HCT116 (cell line): ENCODE results near the gene STC2. TPM values are rescaled to one million over a fixed set of nuclear protein-coding genes. Genes with fewer than 3 reads are reported as not detected.

Experiments used
- ATAC-seq: fragments of 200-7000 bp; cut with Tn5 transposase; 2 replicates; pipeline ENCODE4 v1.9.1; 2020; ENCODE audit warnings: mild to moderate bottlenecking, moderate library complexity
- BruUV-seq: library from RNA; stranded (reverse); fragments of 400-500 nt; replicated peaks from 2 replicates; lab custom pipeline; 2021; lab: Mats Ljungman, UMichigan
- CTCF ChIA-PET: fragments of 300-600 bp; sonication (Branson Sonifier 250); formaldehyde crosslinking; loops from one replicate; lab custom pipeline; 2021; ENCODE audit warnings: antibody characterized with exemption; lab: Charles Lee
- POLR2A ChIA-PET: fragments of 300-600, 350-600 bp; sonication (Branson Sonifier 250); formaldehyde crosslinking; loops from one replicate; lab custom pipeline; 2021; ENCODE audit warnings: antibody characterized with exemption; lab: Charles Lee
- RAD21 ChIA-PET, 2 experiments: fragments of 300-600 bp; sonication (Branson Sonifier 250); formaldehyde crosslinking; loops; one replicate each; lab custom pipeline; 2023; ENCODE audit warnings: low total read pairs in 2 of 2; ENCODE audit not compliant: uncharacterized antibody in 2 of 2, unreplicated experiment in 2 of 2, low non-redundant PET in 1 of 2; lab: Charles Lee
- DNase-seq: peaks from one replicate; pipeline ENCODE4 v3.0.0-alpha.2; 2010; ENCODE audit warnings: low read depth, low spot score
- H2AFZ ChIP-seq: fragments of 200-600 bp; shearing (Covaris generic), sonication (generic); 2 replicates; pipeline ENCODE4 v1.6.1; 2017; ENCODE audit warnings: low read depth, mixed run types, mixed read lengths, antibody characterized with exemption, low read length; ENCODE audit not compliant: poor library complexity, severe bottlenecking
- H3K27ac ChIP-seq: 2 replicates; pipeline ENCODE4 v1.5.1; 2012; ENCODE audit warnings: low read depth, low read length
- H3K27me3 ChIP-seq: fragments of 200-600 bp; sonication (generic); 2 replicates; pipeline ENCODE4 v1.6.1; 2016; ENCODE audit warnings: mixed run types, low read length, mixed read lengths; ENCODE audit not compliant: insufficient read depth
- H3K36me3 ChIP-seq, 2 experiments: fragments of 200-500 bp in 1 of 2; fragments of 200-600 bp in 1 of 2; sonication (Bioruptor generic) in 1 of 2; sonication (generic) in 1 of 2; 2 replicates each; pipeline versions ENCODE4 v1.5.1 to v1.6.1; 2014 to 2016; ENCODE audit warnings: low read length in 2 of 2, inconsistent platforms in 1 of 2, mixed read lengths in 1 of 2, mixed run types in 1 of 2; ENCODE audit not compliant: insufficient read depth in 2 of 2, control insufficient read depth in 1 of 2
- H3K4me1 ChIP-seq, 2 experiments: fragments of 200-600 bp in 1 of 2; sonication (generic) in 1 of 2; 2 replicates each; pipeline versions ENCODE4 v1.5.1 to v1.6.1; 2012 to 2017; ENCODE audit warnings: low read length in 2 of 2, inconsistent platforms in 1 of 2, mild to moderate bottlenecking in 1 of 2, mixed read lengths in 1 of 2, mixed run types in 1 of 2, moderate library complexity in 1 of 2; ENCODE audit not compliant: insufficient read depth in 2 of 2, control insufficient read depth in 1 of 2
- H3K4me2 ChIP-seq: fragments of 200-600 bp; sonication (generic); 2 replicates; pipeline ENCODE4 v1.6.1; 2017; ENCODE audit warnings: mixed run types, low read length, mixed read lengths
- H3K4me3 ChIP-seq, 2 experiments: fragments of 200-600 bp in 1 of 2; sonication (generic) in 1 of 2; replicated peaks in 1 of 2; 2 replicates each; pipeline ENCODE4 v1.5.1; 2011 to 2016; ENCODE audit warnings: low read length in 2 of 2, control low read depth in 1 of 2, low read depth in 1 of 2, mild to moderate bottlenecking in 1 of 2, mixed read lengths in 1 of 2, mixed run types in 1 of 2
- H3K79me2 ChIP-seq: fragments of 200-600 bp; sonication (generic); 2 replicates; pipeline ENCODE4 v1.6.1; 2017; ENCODE audit warnings: mild to moderate bottlenecking, mixed run types, low read length, moderate library complexity, mixed read lengths; ENCODE audit not compliant: insufficient read depth
- H3K9ac ChIP-seq: fragments of 200-600 bp; sonication (generic); 2 replicates; pipeline ENCODE4 v1.6.1; 2016; ENCODE audit warnings: low read length, mixed read lengths
- H3K9me2 ChIP-seq: fragments of 200-600 bp; sonication (generic), shearing (Covaris generic); 2 replicates; pipeline ENCODE4 v1.6.1; 2017; ENCODE audit warnings: mixed run types, mild to moderate bottlenecking, moderate library complexity; ENCODE audit not compliant: insufficient read depth
- H3K9me3 ChIP-seq, 2 experiments: fragments of 200-500 bp in 1 of 2; fragments of 200-600 bp in 1 of 2; sonication (Bioruptor generic) in 1 of 2; sonication (generic) in 1 of 2; 2 replicates each; pipeline ENCODE4 v1.6.1; 2014 to 2017; ENCODE audit warnings: low read length in 2 of 2, mixed read lengths in 2 of 2, inconsistent platforms in 1 of 2, low read depth in 1 of 2, mild to moderate bottlenecking in 1 of 2, mixed run types in 1 of 2, moderate library complexity in 1 of 2; ENCODE audit not compliant: control insufficient read depth in 1 of 2, insufficient read depth in 1 of 2
- H4K20me1 ChIP-seq: fragments of 200-600 bp; sonication (generic), shearing (Covaris generic); 2 replicates; pipeline ENCODE4 v1.6.1; 2017; ENCODE audit warnings: mixed run types, mild to moderate bottlenecking, moderate library complexity; ENCODE audit not compliant: insufficient read depth
- EGR1 ChIP-seq: IDR thresholded peaks from 2 replicates; pipeline ENCODE4 v1.6.1; 2012; ENCODE audit warnings: low read depth
- ELF1 ChIP-seq: IDR thresholded peaks from 2 replicates; pipeline ENCODE4 v1.6.1; 2012; ENCODE audit warnings: low read depth, borderline replicate concordance
- FOSL1 ChIP-seq: IDR thresholded peaks from 2 replicates; pipeline ENCODE4 v1.6.1; 2012; ENCODE audit warnings: low read depth
- JUND ChIP-seq: IDR thresholded peaks from 2 replicates; pipeline ENCODE4 v1.6.1; 2012
- POLR2A ChIP-seq: IDR thresholded peaks from 2 replicates; pipeline ENCODE4 v1.7.0; 2011; ENCODE audit warnings: borderline replicate concordance; ENCODE audit not compliant: insufficient read depth, insufficient read length; ENCODE audit errors: extremely low read depth
- SIN3A ChIP-seq: IDR thresholded peaks from 2 replicates; pipeline ENCODE4 v1.6.1; 2012; ENCODE audit warnings: low read depth
- SP1 ChIP-seq: IDR thresholded peaks from 2 replicates; pipeline ENCODE4 v1.6.1; 2012; ENCODE audit warnings: low read depth
- TCF7L2 ChIP-seq: IDR thresholded peaks from 2 replicates; pipeline ENCODE4 v1.7.0; 2011; ENCODE audit warnings: borderline replicate concordance, inconsistent platforms; ENCODE audit not compliant: insufficient read depth, insufficient read length; ENCODE audit errors: extremely low read depth
- YY1 ChIP-seq: IDR thresholded peaks from 2 replicates; pipeline ENCODE4 v1.6.1; 2011; ENCODE audit warnings: low read length, low read depth, moderate library complexity, mild to moderate bottlenecking; ENCODE audit not compliant: insufficient replicate concordance; ENCODE audit errors: extremely low read depth
- ZFX ChIP-seq: fragments of 450-650 bp; IDR thresholded peaks from 2 replicates; pipeline ENCODE4 v1.6.1; 2017
- ZNF274 ChIP-seq: fragments of 200-500 bp; sonication (Bioruptor generic); IDR thresholded peaks from 2 replicates; pipeline ENCODE4 v1.6.1; 2014; ENCODE audit warnings: mild to moderate bottlenecking, low read depth, low read length, inconsistent platforms
- intact Hi-C: fragments of 100-400 bp; cut with micrococcal nuclease; formaldehyde crosslinking; loops from 2 replicates; pipeline ENCODE4 v1.10.0; 2022
- total RNA-seq: library from RNA; stranded (reverse); gene quantifications from one replicate; pipeline ENCODE4 v1.2.1, GENCODE V29; 2021; ENCODE audit not compliant: unreplicated experiment
- TF ChIP-seq, protein P1 (sequence below): IDR thresholded peaks from 2 replicates; pipeline ENCODE4 v1.6.1; 2011; ENCODE audit warnings: mild to moderate bottlenecking, low read length, moderate library complexity; ENCODE audit not compliant: insufficient replicate concordance; ENCODE audit errors: extremely low read depth
- TF ChIP-seq, protein P2 (sequence below): IDR thresholded peaks from 2 replicates; pipeline ENCODE4 v1.6.1; 2012
- TF ChIP-seq, protein P3 (sequence below), 3 experiments: fragments of 200-600 bp in 1 of 3; sonication (generic) in 1 of 3; IDR thresholded peaks in 2 of 3; conservative IDR thresholded peaks in 1 of 3; 2 replicates each; pipeline ENCODE4 v1.5.1; 2012 to 2017; ENCODE audit warnings: low read depth in 2 of 3, low read length in 2 of 3, antibody characterized with exemption in 1 of 3, borderline replicate concordance in 1 of 3, control low read depth in 1 of 3, mild to moderate bottlenecking in 1 of 3, mixed read lengths in 1 of 3, mixed run types in 1 of 3, moderate library complexity in 1 of 3; ENCODE audit not compliant: insufficient read depth in 1 of 3

Gene STC2
- total RNA-seq, 1 experiment from 2014 or later = 97.3 TPM

DNA sequence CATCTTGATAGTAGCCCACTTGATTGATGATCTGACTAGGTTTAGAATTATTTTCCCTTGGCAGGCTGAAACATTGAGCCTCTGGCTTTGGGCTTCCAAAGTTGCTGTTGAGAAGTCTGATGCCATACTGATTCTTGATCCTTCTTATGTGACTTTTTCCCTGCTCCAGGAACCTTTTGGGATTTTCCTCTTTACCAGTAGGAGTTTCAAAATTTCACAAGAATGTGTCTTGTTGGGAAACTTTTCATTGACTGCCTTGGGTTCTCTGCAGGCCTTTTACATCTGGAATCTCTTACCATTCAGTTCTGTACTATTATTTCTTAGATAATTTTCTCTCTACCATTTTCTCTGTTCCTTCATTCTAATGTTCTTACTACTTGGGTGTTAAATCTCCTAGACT is 20.0 kb downstream of the STC2 start:
- BruUV-seq = no TSS peak
- RAD21 ChIA-PET = no interaction called here

DNA sequence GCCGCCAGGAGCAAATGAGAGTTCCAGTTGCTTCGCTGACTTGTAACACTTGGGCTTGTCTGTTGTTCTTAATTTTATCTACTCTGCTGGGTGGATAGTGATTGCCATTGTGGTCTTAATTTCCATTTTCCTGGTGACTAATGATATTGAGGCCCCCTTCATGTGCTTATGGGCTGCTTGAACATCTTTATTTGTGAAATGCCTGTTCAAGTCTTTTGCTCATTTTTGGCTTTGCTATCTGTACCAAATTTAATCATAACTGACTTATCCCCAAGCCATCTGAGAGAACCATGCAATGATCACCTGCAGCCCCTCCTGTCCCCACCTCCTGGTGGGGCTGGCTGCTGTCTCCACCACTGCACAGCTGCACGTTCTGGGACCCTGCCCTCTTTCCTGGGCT is 20.5 kb downstream of the STC2 start:
- no peaks in the 10 kb centered on the region for H3K27me3 ChIP-seq
- ChIA-PET RAD21 (no interaction called here), CTCF (no interaction called here), POLR2A (no interaction called here)
- no peak overlapping the region for H3K27ac ChIP-seq
- no peak overlapping the region for H3K9ac ChIP-seq
- H4K20me1 ChIP-seq = no peaks in the 10 kb centered on the region
- H2AFZ ChIP-seq = no peak overlapping the region
- intact Hi-C loops = no loop called here
- BruUV-seq = no TSS peak
- no peak overlapping the region for H3K4me3 ChIP-seq
- no peaks in the 10 kb centered on the region for H3K79me2 ChIP-seq
- peaks cover 18 to 29% of the 10 kb centered on the region in 2 experiments for H3K4me1 ChIP-seq
- DNase-seq = no peak
- H3K4me2 ChIP-seq = no peak overlapping the region
- H3K9me3 ChIP-seq = peaks cover 0 to 7% of the 10 kb centered on the region in 2 experiments; a peak in 1 of 4 replicates
- H3K9me2 ChIP-seq = no peaks in the 10 kb centered on the region
- no peaks in the 10 kb centered on the region for H3K36me3 ChIP-seq
- no peak for ATAC-seq
- no peak for TF ChIP-seq JUND
- no peak for TF ChIP-seq ZNF274
- no peak for TF ChIP-seq YY1
- TF ChIP-seq ELF1 = no peak
- TF ChIP-seq EGR1 = no peak
- no peak for TF ChIP-seq ZFX
- TF ChIP-seq SIN3A = no peak
- no peak for TF ChIP-seq POLR2A
- no peak for TF ChIP-seq TCF7L2
- TF ChIP-seq, protein P1, sequence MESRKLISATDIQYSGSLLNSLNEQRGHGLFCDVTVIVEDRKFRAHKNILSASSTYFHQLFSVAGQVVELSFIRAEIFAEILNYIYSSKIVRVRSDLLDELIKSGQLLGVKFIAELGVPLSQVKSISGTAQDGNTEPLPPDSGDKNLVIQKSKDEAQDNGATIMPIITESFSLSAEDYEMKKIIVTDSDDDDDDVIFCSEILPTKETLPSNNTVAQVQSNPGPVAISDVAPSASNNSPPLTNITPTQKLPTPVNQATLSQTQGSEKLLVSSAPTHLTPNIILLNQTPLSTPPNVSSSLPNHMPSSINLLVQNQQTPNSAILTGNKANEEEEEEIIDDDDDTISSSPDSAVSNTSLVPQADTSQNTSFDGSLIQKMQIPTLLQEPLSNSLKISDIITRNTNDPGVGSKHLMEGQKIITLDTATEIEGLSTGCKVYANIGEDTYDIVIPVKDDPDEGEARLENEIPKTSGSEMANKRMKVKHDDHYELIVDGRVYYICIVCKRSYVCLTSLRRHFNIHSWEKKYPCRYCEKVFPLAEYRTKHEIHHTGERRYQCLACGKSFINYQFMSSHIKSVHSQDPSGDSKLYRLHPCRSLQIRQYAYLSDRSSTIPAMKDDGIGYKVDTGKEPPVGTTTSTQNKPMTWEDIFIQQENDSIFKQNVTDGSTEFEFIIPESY = no peak
- TF ChIP-seq FOSL1 = no peak
- TF ChIP-seq, protein P2, sequence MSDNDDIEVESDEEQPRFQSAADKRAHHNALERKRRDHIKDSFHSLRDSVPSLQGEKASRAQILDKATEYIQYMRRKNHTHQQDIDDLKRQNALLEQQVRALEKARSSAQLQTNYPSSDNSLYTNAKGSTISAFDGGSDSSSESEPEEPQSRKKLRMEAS = no peak

More for the DNA sequence above, 20.0 kb downstream of the STC2 start:
- no peaks in the 10 kb centered on the region for H3K27me3 ChIP-seq
- no peak for TF ChIP-seq SP1
- no peak for TF ChIP-seq ZFX
- TF ChIP-seq, protein P3, sequence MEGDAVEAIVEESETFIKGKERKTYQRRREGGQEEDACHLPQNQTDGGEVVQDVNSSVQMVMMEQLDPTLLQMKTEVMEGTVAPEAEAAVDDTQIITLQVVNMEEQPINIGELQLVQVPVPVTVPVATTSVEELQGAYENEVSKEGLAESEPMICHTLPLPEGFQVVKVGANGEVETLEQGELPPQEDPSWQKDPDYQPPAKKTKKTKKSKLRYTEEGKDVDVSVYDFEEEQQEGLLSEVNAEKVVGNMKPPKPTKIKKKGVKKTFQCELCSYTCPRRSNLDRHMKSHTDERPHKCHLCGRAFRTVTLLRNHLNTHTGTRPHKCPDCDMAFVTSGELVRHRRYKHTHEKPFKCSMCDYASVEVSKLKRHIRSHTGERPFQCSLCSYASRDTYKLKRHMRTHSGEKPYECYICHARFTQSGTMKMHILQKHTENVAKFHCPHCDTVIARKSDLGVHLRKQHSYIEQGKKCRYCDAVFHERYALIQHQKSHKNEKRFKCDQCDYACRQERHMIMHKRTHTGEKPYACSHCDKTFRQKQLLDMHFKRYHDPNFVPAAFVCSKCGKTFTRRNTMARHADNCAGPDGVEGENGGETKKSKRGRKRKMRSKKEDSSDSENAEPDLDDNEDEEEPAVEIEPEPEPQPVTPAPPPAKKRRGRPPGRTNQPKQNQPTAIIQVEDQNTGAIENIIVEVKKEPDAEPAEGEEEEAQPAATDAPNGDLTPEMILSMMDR (IDR thresholded peaks at IDR 0.05 in 2 of 3, conservative IDR thresholded peaks at IDR 0.05 in 1 of 3; ENCODE audit: borderline replicate concordance in 1 of 3, insufficient read depth in 1 of 3, low read depth in 2 of 3, low read length in 2 of 3) = no peak
- DNase-seq = no peak
- H3K9ac ChIP-seq = no peak overlapping the region
- H3K79me2 ChIP-seq = no peaks in the 10 kb centered on the region
- H3K4me1 ChIP-seq = peaks cover 12 to 24% of the 10 kb centered on the region in 2 experiments
- peaks cover 0 to 7% of the 10 kb centered on the region in 2 experiments; a peak in 1 of 4 replicates for H3K9me3 ChIP-seq
- no peaks in the 10 kb centered on the region for H4K20me1 ChIP-seq
- H2AFZ ChIP-seq = no peak overlapping the region
- H3K4me2 ChIP-seq = no peak overlapping the region
- no peaks in the 10 kb centered on the region for H3K9me2 ChIP-seq
- H3K36me3 ChIP-seq = no peaks in the 10 kb centered on the region
- ChIA-PET POLR2A (no interaction called here), CTCF (no interaction called here)
- H3K4me3 ChIP-seq = no peak overlapping the region
- intact Hi-C loops = no loop called here
- H3K27ac ChIP-seq = no peak overlapping the region
- no peak for ATAC-seq
